Pancreas (tissue), 10 donors: Measurements from ENCODE around the gene DNAH7. TPM values are rescaled to one million over a fixed set of nuclear protein-coding genes. Genes with fewer than 3 reads are reported as not detected.

ENCODE experiments used
- ATAC-seq, 4 donors: fragments of 200-7000 bp; cut with Tn5 transposase; one replicate each; pipeline versions ENCODE4 v1.8.0 to v1.9.1; 2020; ENCODE audit warnings: mild to moderate bottlenecking in 4 of 4, moderate library complexity in 4 of 4
- DNase-seq, 6 donors: peaks; one replicate each; pipeline ENCODE4 v3.0.0-alpha.2; 2020
- FAIRE-seq: peaks from 2 replicates; lab custom pipeline; 2012; peaks lifted over from hg19 to GRCh38; lab: Jason Lieb, UNC
- H3K27ac ChIP-seq, 4 donors: fragments of 200-600 bp; sonication (generic); 1 replicate in 3 of 4; 2 replicates in 1 of 4; pipeline versions ENCODE4 v1.5.0 to v1.8.0; 2020
- H3K27me3 ChIP-seq, 4 donors: fragments of 200-600 bp; one replicate each; pipeline ENCODE4 v1.8.0; 2021
- H3K36me3 ChIP-seq, 3 donors: fragments of 200-600 bp; sonication (generic) in 1 of 3; one replicate each; pipeline versions ENCODE4 v1.5.0 to v1.8.0; 2020 to 2021
- H3K4me1 ChIP-seq, 3 donors: fragments of 200-600 bp; one replicate each; pipeline ENCODE4 v1.8.0; 2021
- H3K4me3 ChIP-seq, 4 donors: fragments of 200-600 bp; sonication (generic) in 2 of 4; one replicate each; pipeline versions ENCODE4 v1.5.0 to v1.8.0; 2020 to 2021
- H3K9me3 ChIP-seq, 4 donors: fragments of 200-600 bp; one replicate each; pipeline ENCODE4 v1.8.0; 2021
- WGBS, 2 donors: extraction: QIAGEN DNeasy Blood & Tissue Kit; methylation state at CpG; one replicate each; pipeline ENCODE4 v1.1.7; 2013; 5-methylcytosine and 5-hydroxymethylcytosine counted together
- intact Hi-C, 3 donors: fragments of 100-400 bp; cut with DNase I; formaldehyde crosslinking; loops; one replicate each; pipeline versions ENCODE4 v1.11.1 to v1.14.2; 2022
- polyA plus RNA-seq, 2 donors: library from polyadenylated mRNA; stranded (reverse); fragments of 200-250 nt; gene quantifications; one replicate each; pipeline ENCODE4 v1.2.3, GENCODE V29; 2013
- total RNA-seq, 6 donors: library from RNA; stranded (reverse); fragmentation: NEBNext Ultra II Directional in 4 of 6; extraction: Animal tissue kit (Norgen Biotek cat#: 25700) in 4 of 6; gene quantifications; one replicate each; pipeline versions ENCODE4 v1.2.1 to v1.2.4, GENCODE V29; 2021 to 2023
- TF ChIP-seq, protein P1 (sequence below), 4 donors: fragments of 200-600 bp; sonication (generic) in 3 of 4; IDR thresholded peaks; one replicate each; pipeline versions ENCODE4 v1.5.0 to v1.8.0; 2021; ENCODE audit warnings: antibody characterized with exemption in 4 of 4
- donor health status: healthy with polysubstance abuse.
- donor health status: DM: no; HTN: no; CAD: no; lungs with moderate emphysema.
- donor health status: DM: no; HTN: no; CAD: no.
- donor health status: control.
- donor health status: control.
- donor health status: Bipolar disorder and iron deficiency.
- donor health status: DM: yes; HTN: yes; CAD: no.
- donor health status: DM: no; HTN: no; CAD: no.
- donor health status: DM: no; HTN: no; CAD: no.
- donor health status: DM: yes; HTN: yes; CAD: no.

The DNAH7 gene
- total and polyA plus RNA-seq, 8 donors, result 1.6 to 7.0 (median 3.9) TPM

DNA sequence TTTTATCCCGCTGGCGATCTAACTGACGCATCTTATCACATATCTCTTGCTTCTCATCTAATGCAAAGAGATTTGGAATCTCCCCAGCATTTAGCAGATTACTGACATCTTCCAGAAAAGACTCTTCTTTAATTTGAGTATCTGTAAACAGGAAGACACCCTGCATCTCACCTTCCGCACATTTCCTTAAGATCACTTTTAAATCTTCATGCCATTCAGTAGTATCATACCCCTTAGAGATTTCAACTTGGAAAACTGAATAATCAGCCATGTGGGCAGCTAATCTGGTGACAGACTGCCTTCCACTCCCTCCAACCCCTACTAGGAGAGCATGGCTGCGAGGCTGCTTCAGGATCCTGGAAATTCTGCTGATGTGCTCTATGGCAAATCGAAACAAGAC is 204.3 kb downstream of the DNAH7 start:
- ATAC-seq, result no peak
- 95 to 98% methylated on average over 6 of the region's 6 CpGs for WGBS, 2 donors
- DNase-seq, result no peak

DNA sequence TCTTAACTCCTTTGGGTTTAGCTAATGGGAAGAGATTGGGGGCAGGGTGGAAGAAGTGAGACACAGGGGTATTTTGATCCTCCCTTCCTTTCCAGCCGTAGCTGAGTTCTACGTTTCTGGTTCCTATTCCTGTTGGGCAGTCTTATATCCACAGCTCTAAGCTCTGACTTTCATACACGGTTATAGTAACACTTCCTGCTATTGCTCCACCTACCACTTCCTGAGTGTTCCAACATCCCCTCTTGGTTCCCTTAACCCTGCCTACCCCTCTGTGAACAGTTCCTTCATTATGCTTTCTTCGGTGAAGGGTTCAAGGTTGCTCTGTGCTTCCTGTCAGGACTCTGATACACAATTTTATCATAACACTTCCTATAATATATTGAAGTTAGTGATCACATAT is 205.1 kb downstream of the DNAH7 start:
- DNase-seq (no peak), FAIRE-seq (no peak), ATAC-seq (peak in 3 of 4 donors; percentile 24 to 32 (median 29))
- TF ChIP-seq, protein P1, sequence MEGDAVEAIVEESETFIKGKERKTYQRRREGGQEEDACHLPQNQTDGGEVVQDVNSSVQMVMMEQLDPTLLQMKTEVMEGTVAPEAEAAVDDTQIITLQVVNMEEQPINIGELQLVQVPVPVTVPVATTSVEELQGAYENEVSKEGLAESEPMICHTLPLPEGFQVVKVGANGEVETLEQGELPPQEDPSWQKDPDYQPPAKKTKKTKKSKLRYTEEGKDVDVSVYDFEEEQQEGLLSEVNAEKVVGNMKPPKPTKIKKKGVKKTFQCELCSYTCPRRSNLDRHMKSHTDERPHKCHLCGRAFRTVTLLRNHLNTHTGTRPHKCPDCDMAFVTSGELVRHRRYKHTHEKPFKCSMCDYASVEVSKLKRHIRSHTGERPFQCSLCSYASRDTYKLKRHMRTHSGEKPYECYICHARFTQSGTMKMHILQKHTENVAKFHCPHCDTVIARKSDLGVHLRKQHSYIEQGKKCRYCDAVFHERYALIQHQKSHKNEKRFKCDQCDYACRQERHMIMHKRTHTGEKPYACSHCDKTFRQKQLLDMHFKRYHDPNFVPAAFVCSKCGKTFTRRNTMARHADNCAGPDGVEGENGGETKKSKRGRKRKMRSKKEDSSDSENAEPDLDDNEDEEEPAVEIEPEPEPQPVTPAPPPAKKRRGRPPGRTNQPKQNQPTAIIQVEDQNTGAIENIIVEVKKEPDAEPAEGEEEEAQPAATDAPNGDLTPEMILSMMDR (IDR thresholded peaks at IDR 0.05), result no peak
- Histone ChIP-seq H3K9me3 (no peaks in the 10 kb centered on the region), H3K27me3 (no peaks in the 10 kb centered on the region), H3K36me3 (no peaks in the 10 kb centered on the region), H3K4me1 (no peaks in the 10 kb centered on the region), H3K4me3 (no peak overlapping the region), H3K27ac (peak overlapping the region in 2 of 4 donors; percentile 27 to 34)
- intact Hi-C loops, result no loop called here
- WGBS, 2 donors, result 38 to 62% methylated on average over 4 of the region's 4 CpGs

More for the DNA sequence above, 204.3 kb downstream of the DNAH7 start:
- FAIRE-seq, result no peak
- Histone ChIP-seq H3K27me3 (no peaks in the 10 kb centered on the region), H3K4me1 (no peaks in the 10 kb centered on the region), H3K36me3 (no peaks in the 10 kb centered on the region), H3K27ac (no peak overlapping the region), H3K9me3 (no peaks in the 10 kb centered on the region), H3K4me3 (no peak overlapping the region)
- intact Hi-C loops, result no loop called here
- TF ChIP-seq, protein P1 (IDR thresholded peaks at IDR 0.05), result no peak

DNA sequence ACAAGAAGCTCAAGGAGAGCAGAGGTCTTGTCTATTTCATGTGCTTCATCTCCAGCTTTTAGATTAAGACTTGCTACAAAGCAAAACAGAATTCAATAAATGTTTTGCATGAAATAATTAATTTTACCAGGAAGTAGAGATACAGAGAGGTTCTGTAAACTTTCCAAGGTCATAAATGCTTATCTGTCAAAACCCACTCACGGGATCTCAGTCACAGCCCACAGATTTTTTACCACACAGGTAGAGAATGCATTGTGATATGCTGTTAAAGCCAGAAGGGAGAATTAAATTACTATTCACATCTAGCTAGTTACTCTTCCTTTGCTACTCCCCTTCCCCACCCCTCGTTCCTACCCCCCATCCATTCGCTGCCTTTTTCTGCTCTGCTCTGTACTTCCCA is 205.5 kb downstream of the DNAH7 start:
- Histone ChIP-seq H3K9me3 (no peaks in the 10 kb centered on the region), H3K27ac (peak overlapping the region in 2 of 4 donors; percentile 27 to 34), H3K27me3 (no peaks in the 10 kb centered on the region), H3K4me3 (no peak overlapping the region), H3K4me1 (no peaks in the 10 kb centered on the region), H3K36me3 (no peaks in the 10 kb centered on the region)
- FAIRE-seq, result no peak
- peak in 3 of 4 donors; percentile 18 to 57 (median 38) for ATAC-seq
- intact Hi-C loops, result no loop called here
- DNase-seq, result no peak
- WGBS, 2 donors, result 47% methylated on average over 3 of the region's 3 CpGs
- TF ChIP-seq, protein P1 (IDR thresholded peaks at IDR 0.05), result no peak

DNA sequence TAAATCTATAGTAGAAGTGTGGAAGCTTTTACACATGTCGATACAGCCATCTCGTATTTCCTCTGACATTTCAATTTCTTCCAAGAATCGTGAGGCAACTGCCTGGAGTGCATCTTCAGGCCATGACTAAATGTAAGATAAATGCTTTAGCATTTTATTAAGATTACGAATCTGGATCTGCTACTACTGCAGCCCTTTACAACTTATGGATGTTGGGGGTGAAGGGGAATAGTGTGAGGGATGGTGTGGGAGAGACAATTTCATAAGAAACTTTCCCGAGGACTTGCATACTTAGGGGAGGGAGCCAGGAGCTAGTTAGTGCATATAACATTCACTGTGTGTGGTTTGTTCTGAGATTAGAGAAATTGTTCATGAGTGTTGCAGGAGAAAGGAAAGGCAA is 206.8 kb downstream of the DNAH7 start:
- intact Hi-C loops, result no loop called here
- TF ChIP-seq, protein P1 (IDR thresholded peaks at IDR 0.05), result no peak
- no peak for FAIRE-seq
- H3K27ac ChIP-seq, result no peak overlapping the region
- 81 to 87% methylated on average over 5 of the region's 5 CpGs for WGBS, 2 donors
- H3K9me3 ChIP-seq, result no peaks in the 10 kb centered on the region
- no peak overlapping the region for H3K4me3 ChIP-seq
- no peaks in the 10 kb centered on the region for H3K27me3 ChIP-seq
- H3K36me3 ChIP-seq, result no peaks in the 10 kb centered on the region
- no peak for DNase-seq
- no peak for ATAC-seq
- H3K4me1 ChIP-seq, result no peaks in the 10 kb centered on the region

DNA sequence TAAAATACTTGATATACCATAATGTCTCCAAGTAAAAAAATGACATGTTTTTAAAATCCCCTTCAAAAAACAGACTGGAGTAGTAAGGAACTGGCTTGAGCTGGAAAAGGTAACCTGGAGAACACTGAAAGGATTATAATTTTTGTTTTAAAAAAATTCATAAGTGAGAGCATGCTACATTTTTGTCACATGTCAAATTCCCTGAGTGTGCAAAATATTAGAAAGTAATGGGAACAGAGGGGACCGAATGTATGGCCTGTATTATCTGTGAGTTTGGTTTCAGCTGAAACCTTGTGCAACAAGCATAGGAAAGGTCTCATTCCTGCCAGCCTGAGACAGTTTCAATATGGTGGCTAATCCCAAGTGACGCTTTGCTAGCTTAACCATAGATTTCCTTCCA is 209.1 kb downstream of the DNAH7 start:
- no peaks in the 10 kb centered on the region for H3K9me3 ChIP-seq
- ATAC-seq, result no peak
- H3K4me1 ChIP-seq, result no peaks in the 10 kb centered on the region
- no peaks in the 10 kb centered on the region for H3K27me3 ChIP-seq
- FAIRE-seq, result no peak
- DNase-seq, result no peak
- no peak overlapping the region for H3K27ac ChIP-seq
- no peak overlapping the region for H3K4me3 ChIP-seq
- 89 to 99% methylated on average over 2 of the region's 2 CpGs for WGBS, 2 donors
- intact Hi-C loops, result no loop called here
- no peaks in the 10 kb centered on the region for H3K36me3 ChIP-seq
- TF ChIP-seq, protein P1 (IDR thresholded peaks at IDR 0.05), result no peak
